CD4-positive, alpha-beta memory T cell (primary cell): ENCODE data around the gene CLSTN1. TPM values are rescaled to one million over a fixed set of nuclear protein-coding genes. Genes with fewer than 3 reads are reported as not detected.

ENCODE experiments used
- CTCF ChIA-PET: fragments of 350-600 bp; sonication (Branson Sonifier 250); formaldehyde crosslinking; loops from one replicate; lab custom pipeline; 2021; ENCODE audit warnings: inconsistent platforms; ENCODE audit not compliant: partially characterized antibody; lab: Charles Lee
- POLR2A ChIA-PET: fragments of 350-600 bp; sonication (Branson Sonifier 250); formaldehyde crosslinking; loops from one replicate; lab custom pipeline; 2021; ENCODE audit not compliant: partially characterized antibody; lab: Charles Lee
- DNase-seq, 5 donors: peaks; one replicate each; pipeline versions ENCODE4 v3.0.0 to v3.0.0-alpha.2; 2020 to 2022; ENCODE audit warnings: mixed read lengths in 1 of 5
- H3K27ac ChIP-seq: one replicate; pipeline ENCODE4 v1.7.0; 2013; ENCODE audit warnings: low read depth, low read length
- H3K27me3 ChIP-seq: 2 replicates; pipeline ENCODE4 v1.7.0; 2013; ENCODE audit warnings: mild to moderate bottlenecking, low read length, moderate library complexity; ENCODE audit not compliant: insufficient read depth
- H3K36me3 ChIP-seq: 2 replicates; pipeline ENCODE4 v1.7.0; 2013; ENCODE audit warnings: mild to moderate bottlenecking, low read length, moderate library complexity; ENCODE audit not compliant: insufficient read depth
- H3K4me1 ChIP-seq: 2 replicates; pipeline ENCODE4 v1.7.0; 2013; ENCODE audit warnings: mild to moderate bottlenecking, low read length, moderate library complexity; ENCODE audit not compliant: insufficient read depth
- H3K4me3 ChIP-seq, 2 donors: one replicate each; pipeline ENCODE4 v1.7.0; 2013; ENCODE audit warnings: low read length in 2 of 2, mild to moderate bottlenecking in 1 of 2
- H3K9me3 ChIP-seq, 2 donors: one replicate each; pipeline ENCODE4 v1.7.0; 2013; ENCODE audit warnings: low read length in 2 of 2, control low read depth in 1 of 2; ENCODE audit not compliant: control insufficient read depth in 1 of 2
- H3K27ac Mint-ChIP-seq, 7 donors: one replicate each; pipeline ENCODE4 v1.8.0; 2020 to 2021; ENCODE audit warnings: mixed read lengths in 7 of 7, mild to moderate bottlenecking in 6 of 7, inconsistent platforms in 3 of 7, moderate library complexity in 3 of 7
- H3K27me3 Mint-ChIP-seq, 2 donors: one replicate each; pipeline ENCODE4 v1.8.0; 2020 to 2021; ENCODE audit warnings: mixed read lengths in 2 of 2
- H3K36me3 Mint-ChIP-seq, 2 donors: one replicate each; pipeline ENCODE4 v1.8.0; 2020 to 2021; ENCODE audit warnings: mixed read lengths in 2 of 2, inconsistent platforms in 1 of 2, mild to moderate bottlenecking in 1 of 2
- H3K4me1 Mint-ChIP-seq, 4 donors: one replicate each; pipeline ENCODE4 v1.8.0; 2020 to 2021; ENCODE audit warnings: mixed read lengths in 4 of 4, mild to moderate bottlenecking in 1 of 4
- H3K4me3 Mint-ChIP-seq, 8 donors: one replicate each; pipeline ENCODE4 v1.8.0; 2020 to 2021; ENCODE audit warnings: mixed read lengths in 8 of 8, mild to moderate bottlenecking in 7 of 8, moderate library complexity in 6 of 8, inconsistent platforms in 3 of 8
- H3K9me3 Mint-ChIP-seq, 8 donors: one replicate each; pipeline ENCODE4 v1.8.0; 2020 to 2021; ENCODE audit warnings: mixed read lengths in 8 of 8, mild to moderate bottlenecking in 5 of 8, inconsistent platforms in 3 of 8, moderate library complexity in 1 of 8
- intact Hi-C: fragments of 100-400 bp; cut with micrococcal nuclease; formaldehyde crosslinking; loops from one replicate; pipeline ENCODE4 v1.15.1; 2023
- polyA plus RNA-seq, 2 donors: library from polyadenylated mRNA; unstranded; fragments of 300-500 nt; fragmentation: Illumina TruSeq; gene quantifications; one replicate each; pipeline ENCODE4 v1.2.3, GENCODE V29; 2021
- total RNA-seq, 2 experiments: library from RNA; stranded (reverse); gene quantifications; one replicate each; pipeline ENCODE4 v1.2.3, GENCODE V29; 2021

CLSTN1 gene
- total and polyA plus RNA-seq, 4 experiments from 2014 or later, result 6.9 to 109 (median 78.7) TPM

- POLR2A ChIA-PET, result no interaction called here
- Histone ChIP-seq H3K4me1 (peaks cover 6% of the 10 kb centered on the region), H3K4me3 (no peak overlapping the region), H3K27me3 (no peaks in the 10 kb centered on the region), H3K27ac (no peak overlapping the region), H3K9me3 (no peaks in the 10 kb centered on the region), H3K36me3 (no peaks in the 10 kb centered on the region)
- peak overlapping the region in 1 of 7 donors; percentile 13 for H3K27ac Mint-ChIP-seq
- intact Hi-C loops, result loop anchor here (10.0 kb wide), 1 partner anchor 465 kb away; no protein-coding TSS in a partner anchor
- H3K27me3 Mint-ChIP-seq, result no peaks in the 10 kb centered on the region
- H3K9me3 Mint-ChIP-seq, result no peaks in the 10 kb centered on the region
- H3K36me3 Mint-ChIP-seq, result peaks cover 0 to 7% of the 10 kb centered on the region in 2 donors
- no peak for DNase-seq
- CTCF ChIA-PET, result interaction anchor here (0.6 to 14.1 kb wide), 9 partner anchors 8 to 374 kb away, joined by 3 to 381 read pairs (median 3); no protein-coding TSS in a partner anchor
- no peak overlapping the region for H3K4me3 Mint-ChIP-seq
- H3K4me1 Mint-ChIP-seq, result peaks cover 0 to 5% (median under 1%) of the 10 kb centered on the region in 4 donors
These were observed 46.1 kb upstream of the CLSTN1 start for GRCh38 chr1:9869831-9870251.

DNA sequence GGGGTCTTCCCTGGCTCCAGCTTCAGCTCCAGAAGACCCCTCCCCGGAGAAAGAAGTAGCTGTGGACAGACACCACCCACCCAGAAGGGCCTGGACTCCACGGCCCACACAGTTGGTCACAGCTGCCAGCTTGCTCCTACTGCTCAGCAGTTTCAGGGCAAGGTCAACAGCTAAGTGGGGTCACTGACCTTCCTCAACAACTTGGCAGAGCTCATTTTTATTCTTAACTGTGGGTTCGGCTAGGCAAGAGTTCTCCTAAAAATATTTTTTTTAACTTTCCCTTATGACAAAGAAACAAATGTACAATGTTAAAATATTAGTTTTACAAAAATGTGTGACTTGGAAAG, 44.5 kb upstream of the CLSTN1 start:
- peaks cover 6% of the 10 kb centered on the region for H3K4me1 ChIP-seq
- Mint-ChIP-seq H3K36me3 (peaks cover 0 to 7% of the 10 kb centered on the region in 2 donors), H3K27ac (no peak overlapping the region), H3K4me1 (peaks cover 0 to 4% (median 0%) of the 10 kb centered on the region in 4 donors), H3K4me3 (no peak overlapping the region), H3K27me3 (no peaks in the 10 kb centered on the region), H3K9me3 (no peaks in the 10 kb centered on the region)
- H3K9me3 ChIP-seq, result no peaks in the 10 kb centered on the region
- ChIA-PET POLR2A (interaction anchor here (1.0 to 2.3 kb wide), 6 partner anchors 84 to 275 kb away, joined by 3 to 7 read pairs (median 4); partner anchors contain the start of gene PIK3CD), CTCF (interaction anchor here (0.6 to 14.1 kb wide), 25 partner anchors 10 to 252 kb away, joined by 3 to 381 read pairs (median 3); partner anchors contain the start of genes LZIC and NMNAT1)
- DNase-seq, result no peak
- intact Hi-C loops, result no loop called here
- no peak overlapping the region for H3K27ac ChIP-seq
- no peaks in the 10 kb centered on the region for H3K27me3 ChIP-seq
- H3K36me3 ChIP-seq, result no peaks in the 10 kb centered on the region
- H3K4me3 ChIP-seq, result no peak overlapping the region

DNA sequence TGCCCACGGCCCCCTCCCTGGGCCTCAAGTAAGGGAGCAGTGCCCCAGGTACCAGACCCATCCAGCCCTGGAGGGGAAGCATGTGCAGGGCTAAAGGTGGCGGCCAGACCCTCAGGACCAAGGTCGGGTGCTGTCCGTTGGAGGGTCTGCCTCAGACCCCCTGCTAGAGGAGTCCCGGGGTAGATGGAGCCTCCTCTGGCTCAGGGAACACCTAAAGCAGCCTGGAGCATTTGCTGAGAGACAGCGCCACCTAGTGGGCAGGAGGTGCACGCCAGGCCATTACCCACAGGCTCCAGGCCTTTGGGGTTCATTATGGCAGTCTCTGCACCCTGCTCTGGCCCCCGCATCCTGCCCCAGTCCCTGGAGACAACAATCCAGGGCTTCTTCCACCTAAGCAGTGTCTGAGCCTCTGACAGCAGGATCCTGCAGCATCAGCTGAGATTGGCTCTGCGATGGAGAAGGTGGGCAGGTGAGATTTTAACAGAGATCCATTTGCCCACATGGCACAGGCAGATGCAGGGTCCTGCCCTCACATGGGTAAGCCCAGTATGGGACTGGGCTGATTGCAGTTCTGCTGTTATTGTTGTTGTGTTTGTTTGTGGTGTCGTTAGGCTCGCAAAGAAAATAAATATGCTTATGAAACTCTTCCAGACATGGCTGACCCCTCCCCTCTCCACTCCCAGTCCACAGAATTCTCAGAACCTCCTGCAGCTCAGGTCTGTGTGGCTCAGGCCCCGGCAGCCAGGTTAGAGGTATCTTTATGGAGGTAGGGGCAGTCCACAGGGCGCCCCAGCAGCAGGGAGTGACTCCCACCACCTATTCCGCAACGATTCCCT, 43.9 kb upstream of the CLSTN1 start:
- POLR2A ChIA-PET, result interaction anchor here (1.0 to 2.3 kb wide), 6 partner anchors 83 to 274 kb away, joined by 3 to 7 read pairs (median 4); partner anchors contain the start of gene PIK3CD
- Mint-ChIP-seq H3K27me3 (no peaks in the 10 kb centered on the region), H3K4me3 (no peak overlapping the region), H3K27ac (peak overlapping the region in 1 of 7 donors; percentile 6), H3K9me3 (no peaks in the 10 kb centered on the region), H3K36me3 (peaks cover 0 to 7% of the 10 kb centered on the region in 2 donors), H3K4me1 (peaks cover 0 to 4% (median 0%) of the 10 kb centered on the region in 4 donors)
- intact Hi-C loops, result loop anchor here (1.0 to 2.0 kb wide), 7 partner anchors 43 to 372 kb away; no protein-coding TSS in a partner anchor
- no peak overlapping the region for H3K4me3 ChIP-seq
- DNase-seq, result peak; percentile 81 to 86 (median 81)
- H3K27ac ChIP-seq, result no peak overlapping the region
- CTCF ChIA-PET, result interaction anchor here (0.7 to 14.1 kb wide), 22 partner anchors 10 to 251 kb away, joined by 3 to 381 read pairs (median 4); partner anchors contain the start of genes LZIC and NMNAT1
- no peaks in the 10 kb centered on the region for H3K36me3 ChIP-seq
- peaks cover 6% of the 10 kb centered on the region for H3K4me1 ChIP-seq
- no peaks in the 10 kb centered on the region for H3K9me3 ChIP-seq
- H3K27me3 ChIP-seq, result no peaks in the 10 kb centered on the region

DNA sequence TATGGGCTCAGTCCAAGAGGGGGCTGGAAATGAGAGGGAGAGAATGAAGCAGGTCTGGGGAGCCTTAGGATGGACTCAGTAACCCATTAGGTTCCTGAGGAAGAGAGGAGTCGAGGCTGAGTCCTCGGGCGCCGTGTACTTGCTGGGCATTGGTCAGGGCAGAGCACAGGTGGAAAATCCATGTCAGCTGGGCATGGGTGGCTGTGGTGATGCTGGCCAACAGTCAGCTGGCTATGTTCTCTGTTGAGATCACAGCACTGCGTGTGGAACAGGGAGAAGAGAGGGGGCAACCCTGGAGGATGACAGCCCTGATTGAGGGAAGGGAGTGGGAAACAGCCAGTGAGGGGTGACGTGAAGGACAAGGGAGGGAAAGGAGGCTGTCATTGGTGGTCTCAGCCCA, 43.1 kb upstream of the CLSTN1 start:
- Mint-ChIP-seq H3K27ac (peak overlapping the region in 1 of 7 donors; percentile 68), H3K9me3 (no peaks in the 10 kb centered on the region), H3K4me1 (peaks cover 0 to 4% (median 0%) of the 10 kb centered on the region in 4 donors), H3K36me3 (peaks cover 0 to 7% of the 10 kb centered on the region in 2 donors), H3K4me3 (no peak overlapping the region), H3K27me3 (no peaks in the 10 kb centered on the region)
- ChIA-PET POLR2A (interaction anchor here (1.0 to 1.2 kb wide), 2 partner anchors 241 to 251 kb away, joined by 3 to 4 read pairs; no protein-coding TSS in a partner anchor), CTCF (interaction anchor here (1.2 to 14.1 kb wide), 5 partner anchors 8 to 251 kb away, joined by 4 to 381 read pairs (median 15); no protein-coding TSS in a partner anchor)
- H3K27me3 ChIP-seq, result no peaks in the 10 kb centered on the region
- H3K4me3 ChIP-seq, result no peak overlapping the region
- intact Hi-C loops, result loop anchor here (1.0 to 2.0 kb wide), 7 partner anchors 42 to 372 kb away; no protein-coding TSS in a partner anchor
- no peaks in the 10 kb centered on the region for H3K9me3 ChIP-seq
- H3K27ac ChIP-seq, result no peak overlapping the region
- H3K4me1 ChIP-seq, result peaks cover 6% of the 10 kb centered on the region
- DNase-seq, result no peak
- no peaks in the 10 kb centered on the region for H3K36me3 ChIP-seq

DNA sequence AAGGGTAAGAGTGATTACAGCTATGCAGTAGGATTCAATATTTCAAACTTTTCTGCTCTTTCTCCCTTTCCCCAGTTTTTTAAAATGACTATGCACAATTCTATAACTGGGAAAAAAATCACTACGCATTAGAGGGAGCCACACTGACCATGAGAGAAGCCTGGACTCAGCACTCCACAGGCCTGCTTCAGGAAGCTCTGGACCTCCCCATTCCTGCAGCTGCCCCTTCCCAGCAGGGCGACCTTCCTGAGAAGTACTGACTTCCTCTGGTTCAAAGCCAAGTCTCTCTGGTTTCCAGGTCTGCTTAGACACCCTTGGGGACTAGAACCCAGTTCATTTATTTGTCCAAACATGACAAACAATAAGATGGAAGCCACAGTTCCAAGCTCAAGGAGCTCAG, 42.0 kb upstream of the CLSTN1 start:
- ChIA-PET CTCF (interaction anchor here (0.9 to 14.1 kb wide), 7 partner anchors 9 to 370 kb away, joined by 3 to 381 read pairs (median 7); no protein-coding TSS in a partner anchor), POLR2A (interaction anchor here (1.0 to 1.2 kb wide), 3 partner anchors 212 to 250 kb away, joined by 3 to 4 read pairs (median 3); no protein-coding TSS in a partner anchor)
- intact Hi-C loops, result loop anchor here (2.0 kb wide), 1 partner anchor 41 kb away; no protein-coding TSS in a partner anchor

DNA sequence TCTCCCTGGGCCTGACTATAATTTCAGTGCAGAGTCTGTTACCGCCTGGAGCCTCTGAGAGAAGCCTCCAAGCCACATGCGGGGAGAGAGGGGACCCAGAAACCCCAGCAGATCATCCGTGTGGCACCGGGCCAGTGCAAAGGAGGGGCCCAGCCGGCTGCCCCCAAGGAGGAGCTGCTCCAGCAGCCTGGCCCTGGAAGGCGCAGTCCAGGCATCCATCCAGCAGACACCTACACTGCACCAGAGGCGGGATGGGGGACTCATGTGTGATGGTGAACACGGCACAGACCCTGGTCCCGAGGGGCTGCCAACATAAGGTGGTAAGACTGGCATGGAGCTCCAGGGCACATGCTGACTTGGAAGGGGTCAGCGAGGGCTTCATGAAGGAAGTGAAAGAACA, 39.6 kb upstream of the CLSTN1 start:
- H3K36me3 Mint-ChIP-seq, result peaks cover 2% of the 10 kb centered on the region in 2 donors
- POLR2A ChIA-PET, result no interaction called here
- intact Hi-C loops, result no loop called here

More for the DNA sequence above, 42.0 kb upstream of the CLSTN1 start:
- H3K27me3 Mint-ChIP-seq, result no peaks in the 10 kb centered on the region
- DNase-seq, result no peak
- peak overlapping the region in 1 of 7 donors; percentile 22 for H3K27ac Mint-ChIP-seq
- Histone ChIP-seq H3K36me3 (no peaks in the 10 kb centered on the region), H3K27me3 (no peaks in the 10 kb centered on the region), H3K4me1 (peaks cover 6% of the 10 kb centered on the region), H3K4me3 (no peak overlapping the region), H3K9me3 (no peaks in the 10 kb centered on the region), H3K27ac (no peak overlapping the region)
- H3K9me3 Mint-ChIP-seq, result no peaks in the 10 kb centered on the region
- peaks cover 0 to 7% of the 10 kb centered on the region in 2 donors for H3K36me3 Mint-ChIP-seq
- peaks cover 0 to 4% (median 0%) of the 10 kb centered on the region in 4 donors for H3K4me1 Mint-ChIP-seq
- H3K4me3 Mint-ChIP-seq, result no peak overlapping the region

More for the DNA sequence above, 39.6 kb upstream of the CLSTN1 start:
- H3K9me3 Mint-ChIP-seq, result no peaks in the 10 kb centered on the region
- H3K27ac Mint-ChIP-seq, result no peak overlapping the region
- H3K27me3 Mint-ChIP-seq, result no peaks in the 10 kb centered on the region
- no peaks in the 10 kb centered on the region for H3K27me3 ChIP-seq
- peaks cover 6% of the 10 kb centered on the region for H3K4me1 ChIP-seq
- DNase-seq, result no peak
- no peak overlapping the region for H3K4me3 ChIP-seq
- no peak overlapping the region for H3K4me3 Mint-ChIP-seq
- no peak overlapping the region for H3K27ac ChIP-seq
- H3K9me3 ChIP-seq, result no peaks in the 10 kb centered on the region
- H3K4me1 Mint-ChIP-seq, result peaks cover 0 to 4% (median 0%) of the 10 kb centered on the region in 4 donors
- no peaks in the 10 kb centered on the region for H3K36me3 ChIP-seq
- CTCF ChIA-PET, result interaction anchor here (1.4 to 14.1 kb wide), 3 partner anchors 11 to 80 kb away, joined by 5 to 381 read pairs (median 15); no protein-coding TSS in a partner anchor
